GM23248 (cell line): ENCODE measurements around the gene NCF2. TPM values are rescaled to one million over a fixed set of nuclear protein-coding genes. Genes with fewer than 3 reads are reported as not detected.

Source experiments
- DNase-seq: peaks from one replicate; pipeline ENCODE4 v3.0.0-alpha.2; 2015
- H2AFZ ChIP-seq: fragments of 200-600 bp; sonication (generic); 2 replicates; pipeline ENCODE4 v1.6.1; 2016; ENCODE audit warnings: antibody characterized with exemption
- H3F3A ChIP-seq: fragments of 200-600 bp; sonication (generic); 2 replicates; pipeline ENCODE4 v1.6.1; 2016; ENCODE audit warnings: mild to moderate bottlenecking, antibody characterized with exemption, mixed run types; ENCODE audit not compliant: insufficient read depth
- H3K27ac ChIP-seq: fragments of 200-600 bp; sonication (generic); 2 replicates; pipeline ENCODE4 v1.5.1; 2016; ENCODE audit warnings: mild to moderate bottlenecking
- H3K27me3 ChIP-seq: fragments of 200-600 bp; sonication (generic); replicated peaks from 2 replicates; pipeline ENCODE4 v1.6.1; 2016; ENCODE audit warnings: mild to moderate bottlenecking; ENCODE audit not compliant: insufficient read depth
- H3K36me3 ChIP-seq: fragments of 200-600 bp; sonication (generic); 2 replicates; pipeline ENCODE4 v1.6.1; 2016; ENCODE audit warnings: low read depth, mild to moderate bottlenecking
- H3K4me1 ChIP-seq: fragments of 200-600 bp; sonication (generic); 2 replicates; pipeline ENCODE4 v1.6.1; 2016; ENCODE audit warnings: mild to moderate bottlenecking; ENCODE audit not compliant: insufficient read depth
- H3K4me2 ChIP-seq: fragments of 200-600 bp; sonication (generic); one replicate; pipeline ENCODE4 v1.6.1; 2016; ENCODE audit warnings: mild to moderate bottlenecking; ENCODE audit not compliant: unreplicated experiment
- H3K4me3 ChIP-seq: fragments of 200-600 bp; sonication (generic); 2 replicates; pipeline ENCODE4 v1.5.1; 2016; ENCODE audit warnings: mild to moderate bottlenecking
- H3K79me2 ChIP-seq: fragments of 200-600 bp; sonication (generic); 2 replicates; pipeline ENCODE4 v1.6.1; 2016; ENCODE audit warnings: mild to moderate bottlenecking; ENCODE audit not compliant: insufficient read depth
- H3K9ac ChIP-seq: fragments of 200-600 bp; sonication (generic); 2 replicates; pipeline ENCODE4 v1.6.1; 2016; ENCODE audit warnings: mild to moderate bottlenecking
- H3K9me2 ChIP-seq: fragments of 200-600 bp; sonication (generic); 2 replicates; pipeline ENCODE4 v1.6.1; 2016; ENCODE audit warnings: mixed run types, mild to moderate bottlenecking, moderate library complexity; ENCODE audit not compliant: insufficient read depth
- H3K9me3 ChIP-seq: fragments of 200-600 bp; sonication (generic); one replicate; pipeline ENCODE4 v1.6.1; 2017; ENCODE audit warnings: low read depth
- H4K20me1 ChIP-seq: fragments of 200-600 bp; sonication (generic); 2 replicates; pipeline ENCODE4 v1.6.0; 2016; ENCODE audit not compliant: insufficient read depth
- EZH2 ChIP-seq: fragments of 200-600 bp; sonication (generic); IDR thresholded peaks from 2 replicates; pipeline ENCODE4 v1.6.1; 2018; ENCODE audit warnings: antibody characterized with exemption, mild to moderate bottlenecking; ENCODE audit not compliant: insufficient read depth, poor library complexity, severe bottlenecking
- EZH2phosphoT487 ChIP-seq: fragments of 200-600 bp; sonication (generic); IDR thresholded peaks from 2 replicates; pipeline ENCODE4 v1.6.1; 2018; ENCODE audit warnings: antibody characterized with exemption, moderate library complexity, mild to moderate bottlenecking, low read depth; ENCODE audit not compliant: insufficient read depth
- WGBS, 2 experiments: methylation state at CpG; one replicate each; pipeline ENCODE4 v1.1.6; 2015 to 2017; ENCODE audit warnings: low lambda C conversion rate in 2 of 2, low coverage in 1 of 2; ENCODE audit errors: missing lambda C conversion rate in 2 of 2; 5-methylcytosine and 5-hydroxymethylcytosine counted together
- in situ Hi-C: fragments of 300-500 bp; cut with MboI; formaldehyde crosslinking; loops from 2 replicates; pipeline ENCODE4 v1.15.0; 2020
- polyA plus RNA-seq: library from polyadenylated mRNA; unstranded; fragments of >200 nt; fragmentation: Nextera tagmentation; extraction: Ambion mirVana; gene quantifications from 2 replicates; pipeline ENCODE4 v1.2.1, GENCODE V29; 2016
- total RNA-seq: library from RNA; depleted of rRNA; stranded (reverse); fragments of >200 nt; shearing (Covaris generic); gene quantifications from 2 replicates; pipeline ENCODE4 v1.2.3, GENCODE V29; 2014

The NCF2 gene
- total and polyA plus RNA-seq, 2 experiments from 2014 or later = 0.41 TPM; not detected in 1

DNA sequence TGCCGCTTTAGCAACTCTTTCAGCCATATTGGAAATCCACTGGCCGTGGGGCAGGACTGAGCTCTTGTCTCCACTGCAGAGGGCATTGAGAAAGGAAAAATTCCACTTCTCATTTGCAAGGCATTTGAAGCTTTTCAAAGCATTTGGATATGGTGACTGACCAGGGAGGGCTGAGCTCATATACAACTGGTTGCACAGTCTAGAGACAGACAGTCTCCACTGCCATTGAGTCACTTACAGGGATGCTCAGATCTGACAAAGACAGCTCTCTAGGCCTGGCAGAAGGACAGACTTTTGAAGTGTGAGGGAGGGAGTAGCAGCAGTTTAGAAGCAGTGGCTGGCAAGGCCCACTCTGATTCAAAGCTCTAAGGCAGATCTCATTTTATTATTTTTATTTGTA, 24.2 kb downstream of the NCF2 start:
- Histone ChIP-seq H4K20me1 (no peaks in the 10 kb centered on the region), H3K4me2 (no peak overlapping the region), H3K36me3 (no peaks in the 10 kb centered on the region), H3F3A (no peaks in the 10 kb centered on the region), H3K9me2 (no peaks in the 10 kb centered on the region), H3K4me1 (peaks cover 7% of the 10 kb centered on the region; the same call in 1 of the 2 replicates), H2AFZ (no peak overlapping the region), H3K4me3 (no peak overlapping the region), H3K9ac (no peak overlapping the region), H3K9me3 (no peaks in the 10 kb centered on the region), H3K27me3 (no peaks in the 10 kb centered on the region), H3K27ac (no peak overlapping the region), H3K79me2 (no peaks in the 10 kb centered on the region)
- in situ Hi-C loops = no loop called here
- peak; percentile 71 for DNase-seq
- WGBS, 2 experiments = 79 to 86% methylated on average over 2 of the region's 2 CpGs
- TF ChIP-seq EZH2phosphoT487 = no peak
- no peak for TF ChIP-seq EZH2

DNA sequence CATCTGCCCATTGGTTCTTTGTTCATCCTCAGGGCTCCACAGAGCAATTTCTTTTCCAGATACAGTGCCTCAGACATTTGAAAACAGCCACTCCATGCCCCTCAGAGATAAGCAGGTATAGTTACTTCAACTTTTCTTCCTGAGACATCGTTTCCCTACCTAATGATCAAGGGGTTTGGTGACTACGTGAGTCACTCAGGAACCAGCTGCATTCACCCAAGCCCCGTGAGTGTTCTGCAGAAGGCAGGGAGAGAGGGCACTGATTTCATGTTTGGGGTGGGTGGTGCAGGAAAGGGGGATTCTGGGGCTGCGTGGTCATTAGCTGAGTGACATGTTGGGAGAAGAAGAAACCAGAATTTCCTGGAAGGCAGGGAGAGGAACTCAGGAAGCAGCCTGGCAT, 25.0 kb downstream of the NCF2 start:
- 53 to 69% methylated on average over 3 to 4 of the region's 4 CpGs for WGBS, 2 experiments
- Histone ChIP-seq H3K4me3 (no peak overlapping the region), H3K4me2 (no peak overlapping the region), H2AFZ (no peak overlapping the region), H3K9me3 (no peaks in the 10 kb centered on the region), H3K79me2 (no peaks in the 10 kb centered on the region), H3K27me3 (no peaks in the 10 kb centered on the region), H4K20me1 (no peaks in the 10 kb centered on the region), H3K9me2 (no peaks in the 10 kb centered on the region), H3K36me3 (no peaks in the 10 kb centered on the region), H3F3A (no peaks in the 10 kb centered on the region), H3K4me1 (peaks cover 7% of the 10 kb centered on the region; the same call in 1 of the 2 replicates), H3K27ac (no peak overlapping the region), H3K9ac (no peak overlapping the region)
- in situ Hi-C loops = no loop called here
- TF ChIP-seq EZH2 (no peak), EZH2phosphoT487 (no peak)
- no peak for DNase-seq

DNA sequence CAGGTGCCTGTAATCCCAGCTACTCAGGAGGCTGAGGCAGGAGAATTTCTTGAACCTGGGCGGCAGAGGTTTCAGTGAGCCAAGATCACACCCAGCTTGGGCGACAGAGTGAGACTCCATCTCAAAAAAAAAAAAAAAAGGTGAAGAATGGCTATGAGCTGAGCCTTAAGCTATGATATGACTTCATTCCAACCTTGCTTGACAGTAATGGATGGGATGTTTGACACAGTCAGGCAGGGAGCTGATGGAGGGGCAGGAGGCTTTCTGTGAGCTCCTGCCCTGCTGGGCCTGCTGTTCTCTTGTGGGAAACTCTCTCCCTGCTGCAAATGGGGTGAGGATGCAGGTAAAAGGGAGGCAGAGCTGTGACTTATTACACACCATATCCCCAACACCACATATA, 27.6 kb downstream of the NCF2 start:
- TF ChIP-seq EZH2phosphoT487 (no peak), EZH2 (no peak)
- Histone ChIP-seq H3K27me3 (no peaks in the 10 kb centered on the region), H3K27ac (no peak overlapping the region), H3K4me1 (no peaks in the 10 kb centered on the region), H3K9ac (no peak overlapping the region), H2AFZ (no peak overlapping the region), H3K79me2 (no peaks in the 10 kb centered on the region), H4K20me1 (no peaks in the 10 kb centered on the region), H3K4me3 (no peak overlapping the region), H3K4me2 (no peak overlapping the region), H3K9me3 (no peaks in the 10 kb centered on the region), H3K36me3 (no peaks in the 10 kb centered on the region), H3F3A (no peaks in the 10 kb centered on the region), H3K9me2 (no peaks in the 10 kb centered on the region)
- DNase-seq = no peak
- 87 to 98% methylated on average over 2 of the region's 2 CpGs for WGBS, 2 experiments
- in situ Hi-C loops = no loop called here

DNA sequence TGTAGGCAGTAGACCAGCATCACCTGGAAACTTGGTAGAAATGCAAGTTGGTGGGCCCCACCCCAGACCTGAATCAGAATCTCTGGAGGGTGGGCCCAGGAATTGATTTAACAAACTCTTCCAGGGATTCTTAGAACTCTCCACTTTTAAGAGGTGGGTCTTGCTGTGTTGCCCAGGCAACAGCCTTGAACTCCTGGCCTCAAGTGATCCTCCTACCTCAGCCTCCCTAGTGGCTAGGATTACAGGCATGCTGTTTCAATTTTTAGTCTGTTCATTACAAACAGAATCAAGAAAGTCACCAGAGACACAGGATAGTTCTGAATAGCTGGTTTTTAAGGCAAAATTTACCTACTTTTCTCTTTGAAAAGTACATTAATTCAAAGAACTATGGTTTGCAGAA, 31.2 kb downstream of the NCF2 start:
- Histone ChIP-seq H3K4me3 (no peak overlapping the region), H3K27ac (no peak overlapping the region), H3K79me2 (no peaks in the 10 kb centered on the region), H3K9me2 (no peaks in the 10 kb centered on the region), H3K36me3 (no peaks in the 10 kb centered on the region), H3K9me3 (no peaks in the 10 kb centered on the region), H3K27me3 (no peaks in the 10 kb centered on the region), H3K4me2 (no peak overlapping the region), H3K4me1 (no peaks in the 10 kb centered on the region), H3F3A (no peaks in the 10 kb centered on the region), H4K20me1 (no peaks in the 10 kb centered on the region), H2AFZ (no peak overlapping the region), H3K9ac (no peak overlapping the region)
- TF ChIP-seq EZH2phosphoT487 (no peak), EZH2 (no peak)
- in situ Hi-C loops = no loop called here
- DNase-seq = no peak

DNA sequence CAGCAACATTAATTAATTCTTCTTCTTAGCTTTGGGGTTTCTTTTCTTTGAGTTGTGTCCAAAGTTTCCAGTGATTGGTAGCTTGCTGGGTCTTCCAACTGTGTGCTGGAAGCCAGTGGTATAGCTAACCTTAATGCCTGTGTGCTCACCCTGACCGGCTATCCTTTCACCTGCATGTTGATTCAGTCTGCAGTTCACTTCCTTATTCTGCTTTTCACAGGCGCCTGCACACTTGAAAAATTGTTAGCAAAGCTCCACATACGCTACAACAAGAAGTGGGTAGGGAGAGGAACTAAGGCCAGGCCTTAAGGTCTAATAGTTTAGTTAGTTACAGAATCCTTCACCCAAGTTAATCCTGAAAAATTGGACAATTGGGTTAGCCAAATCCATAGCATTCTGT, 35.7 kb downstream of the NCF2 start:
- in situ Hi-C loops = no loop called here
- Histone ChIP-seq H2AFZ (no peak overlapping the region), H3K9me2 (no peaks in the 10 kb centered on the region), H3K4me3 (no peak overlapping the region), H3K4me2 (no peak overlapping the region), H3K9ac (no peak overlapping the region), H3K27me3 (no peaks in the 10 kb centered on the region), H3F3A (no peaks in the 10 kb centered on the region), H4K20me1 (no peaks in the 10 kb centered on the region), H3K4me1 (no peaks in the 10 kb centered on the region), H3K27ac (no peak overlapping the region), H3K79me2 (no peaks in the 10 kb centered on the region), H3K9me3 (no peaks in the 10 kb centered on the region), H3K36me3 (peaks cover 19% of the 10 kb centered on the region)
- no peak for DNase-seq
- TF ChIP-seq EZH2phosphoT487 (no peak), EZH2 (no peak)
- 98% methylated on average over 3 of the region's 3 CpGs for WGBS, 2 experiments
